Psoas muscle (tissue), 8 donors: ENCODE measurements around the gene TMEM248. TPM values are rescaled to one million over a fixed set of nuclear protein-coding genes. Genes with fewer than 3 reads are reported as not detected.

Source experiments
- ATAC-seq, 4 donors: fragments of 200-7000 bp; cut with Tn5 transposase; one replicate each; pipeline ENCODE4 v1.9.1; 2020; ENCODE audit warnings: moderate library complexity in 3 of 4, mild to moderate bottlenecking in 2 of 4
- DNase-seq, 2 donors: peaks; one replicate each; pipeline ENCODE4 v3.0.0-alpha.2; 2020
- H3K27ac ChIP-seq: fragments of 200-600 bp; one replicate; pipeline ENCODE4 v1.8.0; 2022
- H3K27me3 ChIP-seq, 3 donors: fragments of 200-600 bp in 1 of 3; one replicate each; pipeline versions ENCODE4 v1.6.1 to v1.8.0; 2013 to 2022; ENCODE audit warnings: low read length in 2 of 3, mild to moderate bottlenecking in 2 of 3, moderate library complexity in 1 of 3; ENCODE audit not compliant: insufficient read depth in 3 of 3
- H3K36me3 ChIP-seq, 2 donors: fragments of 200-600 bp in 1 of 2; one replicate each; pipeline versions ENCODE4 v1.6.1 to v1.8.0; 2013 to 2022; ENCODE audit warnings: low read depth in 1 of 2, mild to moderate bottlenecking in 1 of 2, moderate library complexity in 1 of 2; ENCODE audit not compliant: insufficient read depth in 1 of 2
- H3K4me1 ChIP-seq: fragments of 200-600 bp; one replicate; pipeline ENCODE4 v1.8.0; 2022
- H3K4me3 ChIP-seq: fragments of 200-600 bp; one replicate; pipeline ENCODE4 v1.8.0; 2022; ENCODE audit warnings: mild to moderate bottlenecking
- H3K9me3 ChIP-seq: fragments of 200-600 bp; one replicate; pipeline ENCODE4 v1.8.0; 2022
- WGBS, 3 donors: extraction: QIAGEN DNeasy Blood & Tissue Kit; methylation state at CpG; one replicate each; pipeline versions ENCODE4 v1.1.6 to v1.1.7; 2013; 5-methylcytosine and 5-hydroxymethylcytosine counted together
- intact Hi-C, 2 donors: fragments of 100-400 bp; cut with DNase I; formaldehyde crosslinking; loops; one replicate each; pipeline versions ENCODE4 v1.11.0 to v1.14.2; 2022
- polyA plus RNA-seq, 3 donors: library from polyadenylated mRNA; stranded (reverse); fragments of 200-250 nt; gene quantifications; one replicate each; pipeline ENCODE4 v1.2.3, GENCODE V29; 2013
- total RNA-seq, 4 donors: library from RNA; stranded (reverse); fragmentation: NEBNext Ultra II Directional in 2 of 4; extraction: Animal tissue kit (Norgen Biotek cat#: 25700) in 2 of 4; gene quantifications; one replicate each; pipeline versions ENCODE4 v1.2.1 to v1.2.4, GENCODE V29; 2021 to 2023
- TF ChIP-seq, protein P1 (sequence below): fragments of 200-600 bp; IDR thresholded peaks from one replicate; pipeline ENCODE4 v1.8.0; 2022; ENCODE audit warnings: antibody characterized with exemption
- donor health status: healthy with polysubstance abuse.
- donor health status: DM: no; HTN: no; CAD: no; lungs with moderate emphysema.
- donor health status: Bipolar disorder and iron deficiency.
- donor health status: healthy.
- donor health status: DM: yes; HTN: yes; CAD: no.
- donor health status: DM: no; HTN: no; CAD: no.
- donor health status: DM: no; HTN: no; CAD: no.
- donor health status: DM: yes; HTN: yes; CAD: no.

TMEM248 gene
- total and polyA plus RNA-seq, 7 donors: 16.0 to 38.6 (median 33.9) TPM

DNA sequence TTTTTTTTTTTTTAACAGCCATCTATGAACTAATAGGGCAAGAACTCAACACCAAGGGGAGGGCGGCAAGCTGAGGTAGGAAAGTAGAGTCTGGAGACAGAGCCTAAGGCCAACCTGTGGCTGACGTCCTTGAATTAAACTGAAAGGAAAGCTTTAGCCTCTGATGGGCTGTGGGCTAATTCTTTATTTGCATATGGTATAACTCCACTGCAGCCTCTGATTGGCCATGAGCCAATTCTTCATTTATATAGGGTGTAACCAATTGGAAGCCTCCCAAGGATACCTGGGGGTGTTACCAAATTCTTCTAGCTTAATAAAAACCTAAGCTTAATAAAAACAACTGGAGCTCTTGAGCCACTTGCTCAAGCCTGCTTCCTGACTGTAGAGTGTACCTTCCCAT, 85.9 kb downstream of the TMEM248 start:
- WGBS, 3 donors: 84 to 96% (median 88%) methylated on average over 2 of the region's 2 CpGs
- no peaks in the 10 kb centered on the region for H3K9me3 ChIP-seq
- intact Hi-C loops: no loop called here

More for the DNA sequence above, 85.9 kb downstream of the TMEM248 start:
- no peak for ATAC-seq
- H3K27ac ChIP-seq: no peak overlapping the region
- no peak overlapping the region for H3K4me3 ChIP-seq
- TF ChIP-seq, protein P1, sequence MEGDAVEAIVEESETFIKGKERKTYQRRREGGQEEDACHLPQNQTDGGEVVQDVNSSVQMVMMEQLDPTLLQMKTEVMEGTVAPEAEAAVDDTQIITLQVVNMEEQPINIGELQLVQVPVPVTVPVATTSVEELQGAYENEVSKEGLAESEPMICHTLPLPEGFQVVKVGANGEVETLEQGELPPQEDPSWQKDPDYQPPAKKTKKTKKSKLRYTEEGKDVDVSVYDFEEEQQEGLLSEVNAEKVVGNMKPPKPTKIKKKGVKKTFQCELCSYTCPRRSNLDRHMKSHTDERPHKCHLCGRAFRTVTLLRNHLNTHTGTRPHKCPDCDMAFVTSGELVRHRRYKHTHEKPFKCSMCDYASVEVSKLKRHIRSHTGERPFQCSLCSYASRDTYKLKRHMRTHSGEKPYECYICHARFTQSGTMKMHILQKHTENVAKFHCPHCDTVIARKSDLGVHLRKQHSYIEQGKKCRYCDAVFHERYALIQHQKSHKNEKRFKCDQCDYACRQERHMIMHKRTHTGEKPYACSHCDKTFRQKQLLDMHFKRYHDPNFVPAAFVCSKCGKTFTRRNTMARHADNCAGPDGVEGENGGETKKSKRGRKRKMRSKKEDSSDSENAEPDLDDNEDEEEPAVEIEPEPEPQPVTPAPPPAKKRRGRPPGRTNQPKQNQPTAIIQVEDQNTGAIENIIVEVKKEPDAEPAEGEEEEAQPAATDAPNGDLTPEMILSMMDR: no peak
- H3K27me3 ChIP-seq: no peaks in the 10 kb centered on the region
- H3K4me1 ChIP-seq: no peaks in the 10 kb centered on the region
- DNase-seq: no peak
- peaks cover 2 to 77% of the 10 kb centered on the region in 2 donors for H3K36me3 ChIP-seq

Other genes starting within 250 kb of the TMEM248 start
- 10 to 100 TPM; 18.1 to 20.3 (median 18.6) TPM for gene RABGEF1, start 180.5 kb upstream of the TMEM248 start, total RNA-seq
- gene RABGEF1, start 180.5 kb upstream of the TMEM248 start, polyA plus RNA-seq: 10 to 100 TPM; 12.0 to 23.2 (median 19.5) TPM
- gene SBDS, start 74.4 kb downstream of the TMEM248 start, total RNA-seq: 100 to 1,000 TPM; 236 to 417 (median 349) TPM
- gene SBDS, start 74.4 kb downstream of the TMEM248 start, polyA plus RNA-seq: 100 to 1,000 TPM; 270 to 402 (median 399) TPM
- gene TYW1, start 75.6 kb downstream of the TMEM248 start, total RNA-seq: 10 to 100 TPM in 3 of 4 donors, 1 to 10 TPM in 1; 9.9 to 13.7 (median 11.4) TPM
- 10 to 100 TPM in 2 of 3 donors, 1 to 10 TPM in 1; 9.3 to 20.1 (median 10.4) TPM for gene TYW1, start 75.6 kb downstream of the TMEM248 start, polyA plus RNA-seq